Heart right ventricle (tissue), 16 donors: Measurements from ENCODE around the gene TUBA8. TPM values are rescaled to one million over a fixed set of nuclear protein-coding genes. Genes with fewer than 3 reads are reported as not detected.
"Not testable (repeated sequence)": the region's sequence is repeated elsewhere in the genome, so short reads cannot be mapped to it uniquely, and the experiment has no call there.

Source experiments
- ATAC-seq, 8 donors: fragments of 200-7000 bp; cut with Tn5 transposase; one replicate each; pipeline ENCODE4 v1.9.1; 2020; ENCODE audit warnings: mild to moderate bottlenecking in 8 of 8, moderate library complexity in 8 of 8, moderate number of reproducible peaks in 1 of 8
- DNase-seq, 2 donors: peaks; one replicate each; pipeline ENCODE4 v3.0.0-alpha.2; 2020
- H3K27ac ChIP-seq, 10 donors: fragments of 200-600 bp; sonication (generic) in 2 of 10; one replicate each; pipeline versions ENCODE4 v1.5.0 to v1.8.0; 2020 to 2022; ENCODE audit warnings: mild to moderate bottlenecking in 3 of 10
- H3K27me3 ChIP-seq, 7 donors: fragments of 200-600 bp; one replicate each; pipeline ENCODE4 v1.8.0; 2021 to 2022; ENCODE audit warnings: mild to moderate bottlenecking in 2 of 7
- H3K36me3 ChIP-seq, 9 donors: fragments of 200-600 bp; sonication (generic) in 1 of 9; one replicate each; pipeline versions ENCODE4 v1.5.0 to v1.8.0; 2020 to 2022; ENCODE audit warnings: mild to moderate bottlenecking in 2 of 9
- H3K4me1 ChIP-seq, 9 donors: fragments of 200-600 bp; sonication (generic) in 1 of 9; one replicate each; pipeline versions ENCODE4 v1.5.0 to v1.8.0; 2020 to 2022; ENCODE audit warnings: mild to moderate bottlenecking in 4 of 9
- H3K4me3 ChIP-seq, 10 donors: fragments of 200-600 bp; sonication (generic) in 2 of 10; one replicate each; pipeline versions ENCODE4 v1.5.0 to v1.8.0; 2020 to 2022; ENCODE audit warnings: mild to moderate bottlenecking in 7 of 10, moderate library complexity in 2 of 10
- H3K9me3 ChIP-seq, 11 donors: fragments of 200-600 bp in 10 of 11; sonication (generic) in 2 of 11; one replicate each; pipeline versions ENCODE4 v1.5.0 to v1.8.0; 2013 to 2022; ENCODE audit warnings: mild to moderate bottlenecking in 2 of 11, control low read depth in 1 of 11, moderate library complexity in 1 of 11
- WGBS, 2 donors: extraction: QIAGEN DNeasy Blood & Tissue Kit; methylation state at CpG; one replicate each; pipeline ENCODE4 v1.1.7; 2013; ENCODE audit warnings: inconsistent platforms in 1 of 2; 5-methylcytosine and 5-hydroxymethylcytosine counted together
- intact Hi-C, 10 donors: fragments of 100-400 bp; cut with DNase I; formaldehyde crosslinking; loops; one replicate each; pipeline versions ENCODE4 v1.11.1 to v1.14.2; 2022
- polyA plus RNA-seq, 2 donors: library from polyadenylated mRNA; stranded (reverse); fragments of 200-250 nt; gene quantifications; one replicate each; pipeline ENCODE4 v1.2.3, GENCODE V29; 2013
- total RNA-seq, 10 donors: library from RNA; stranded (reverse); fragmentation: NEBNext Ultra II Directional in 3 of 10; extraction: Animal tissue kit (Norgen Biotek cat#: 25700) in 3 of 10; gene quantifications; one replicate each; pipeline versions ENCODE4 v1.2.1 to v1.2.4, GENCODE V29; 2021 to 2023
- TF ChIP-seq, protein P1 (sequence below), 9 donors: fragments of 200-600 bp; sonication (generic) in 2 of 9; IDR thresholded peaks; one replicate each; pipeline versions ENCODE4 v1.5.0 to v1.8.0; 2021 to 2022; ENCODE audit warnings: antibody characterized with exemption in 9 of 9, mild to moderate bottlenecking in 5 of 9, moderate library complexity in 1 of 9
- donor health status: Arrhythmogenic right ventricular cardiomyopathy.
- donor health status: ischemic (EF 13 %, LVEDD 7.1; RV severe dilation, severe dysfunction).
- donor health status: healthy with polysubstance abuse.
- donor health status: DM: no; HTN: yes; CAD: no.
- donor health status: DM: no; HTN: no; CAD: no.
- donor health status: ischemic (EF 25% LVEDD 6.9; RV normal size, moderate dysfunction).
- donor health status: ischemic (EF 25% LVEDD 5.7; RV mildly dilated, moderate dysfunction).
- donor health status: healthy.
- donor health status: DM: yes; HTN: yes; CAD: no.
- donor health status: Ischemic cardiomyopathy.
- donor health status: ischemic (EF 35%, LVEDD 5.7; RV mildly dilated, moderate dysfunction).
- donor health status: nonischemic (EF 11% LVEDD 7.7; RV severe dilation, severe dysfunction).
- donor health status: DM: yes; HTN: yes; CAD: no.
- donor health status: PGD.
- donor health status: ischemic (EF 29% LVEDD 5.4; RV normal size, mild dysfunction).
- donor health status: nonischemic (EF 23%, LVEDD 6.1; RV moderate dilation, normal function).

TUBA8 gene
- total and polyA plus RNA-seq, 12 donors: 44.9 to 183 (median 109) TPM

DNA sequence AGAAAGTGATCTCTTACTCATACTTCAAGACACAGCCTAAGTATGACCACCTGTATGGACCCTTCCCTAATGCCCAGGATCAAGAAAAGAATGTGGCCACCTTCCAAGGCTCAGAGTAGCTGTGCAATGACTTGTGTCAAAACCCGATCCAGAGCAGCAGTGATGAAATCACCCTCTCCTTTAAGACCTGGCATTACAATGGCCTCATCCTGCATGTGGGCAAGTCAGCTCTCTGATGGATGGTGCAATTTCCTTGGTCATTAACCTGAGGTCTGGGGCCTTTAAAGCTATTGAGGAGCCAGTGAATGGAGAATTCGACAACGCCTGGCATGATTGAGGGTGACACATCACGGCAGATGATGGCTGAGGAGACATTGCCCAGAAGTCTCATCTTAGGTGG is 9.1 kb upstream of the TUBA8 start:
- DNase-seq (no peak), ATAC-seq (peak in 1 of 8 donors; percentile 18)
- Histone ChIP-seq H3K27me3 (no peaks in the 10 kb centered on the region), H3K9me3 (no peaks in the 10 kb centered on the region), H3K27ac (no peak overlapping the region), H3K4me1 (peaks cover 0 to 4% (median 0%) of the 10 kb centered on the region in 9 donors), H3K36me3 (peaks cover 0 to 9% (median 0%) of the 10 kb centered on the region in 9 donors), H3K4me3 (no peak overlapping the region)
- TF ChIP-seq, protein P1, sequence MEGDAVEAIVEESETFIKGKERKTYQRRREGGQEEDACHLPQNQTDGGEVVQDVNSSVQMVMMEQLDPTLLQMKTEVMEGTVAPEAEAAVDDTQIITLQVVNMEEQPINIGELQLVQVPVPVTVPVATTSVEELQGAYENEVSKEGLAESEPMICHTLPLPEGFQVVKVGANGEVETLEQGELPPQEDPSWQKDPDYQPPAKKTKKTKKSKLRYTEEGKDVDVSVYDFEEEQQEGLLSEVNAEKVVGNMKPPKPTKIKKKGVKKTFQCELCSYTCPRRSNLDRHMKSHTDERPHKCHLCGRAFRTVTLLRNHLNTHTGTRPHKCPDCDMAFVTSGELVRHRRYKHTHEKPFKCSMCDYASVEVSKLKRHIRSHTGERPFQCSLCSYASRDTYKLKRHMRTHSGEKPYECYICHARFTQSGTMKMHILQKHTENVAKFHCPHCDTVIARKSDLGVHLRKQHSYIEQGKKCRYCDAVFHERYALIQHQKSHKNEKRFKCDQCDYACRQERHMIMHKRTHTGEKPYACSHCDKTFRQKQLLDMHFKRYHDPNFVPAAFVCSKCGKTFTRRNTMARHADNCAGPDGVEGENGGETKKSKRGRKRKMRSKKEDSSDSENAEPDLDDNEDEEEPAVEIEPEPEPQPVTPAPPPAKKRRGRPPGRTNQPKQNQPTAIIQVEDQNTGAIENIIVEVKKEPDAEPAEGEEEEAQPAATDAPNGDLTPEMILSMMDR (IDR thresholded peaks at IDR 0.05): no peak
- intact Hi-C loops: no loop called here
- 90 to 94% methylated on average over 4 of the region's 4 CpGs for WGBS, 2 donors

DNA sequence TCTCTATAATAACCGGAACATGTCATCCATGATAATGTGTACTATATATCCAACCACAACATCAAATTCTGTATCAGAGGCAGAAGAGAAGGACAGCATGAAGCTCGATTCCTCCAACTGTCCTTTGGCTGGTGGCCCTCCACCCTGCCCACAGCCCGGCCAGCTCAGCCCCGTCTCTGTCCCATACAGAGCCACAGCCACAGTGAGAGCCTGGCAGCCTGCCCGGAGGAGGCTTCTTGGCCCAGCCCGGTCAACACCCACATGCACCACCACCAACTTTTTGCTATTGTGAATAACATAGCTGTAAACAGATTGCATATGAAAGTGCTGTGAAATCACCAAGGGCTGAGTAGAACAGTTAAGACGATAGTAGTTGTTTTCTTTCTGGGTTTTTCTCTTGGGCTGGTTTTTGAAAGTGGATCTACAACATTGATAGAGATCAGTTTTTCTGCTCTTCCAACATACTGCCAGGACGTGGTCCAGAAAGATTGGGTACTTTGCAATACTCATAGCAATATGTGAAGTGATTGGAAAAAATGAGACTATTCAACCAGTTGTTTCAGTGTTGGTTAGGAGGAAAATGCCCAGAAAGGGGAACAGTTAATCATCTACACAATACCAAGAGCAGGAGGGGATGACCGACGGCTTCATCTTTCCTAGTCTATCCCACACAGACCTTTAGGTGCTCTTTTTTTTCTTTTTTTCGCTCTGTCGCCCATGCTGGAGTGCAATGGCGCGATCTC is 6.9 kb upstream of the TUBA8 start:
- H3K9me3 ChIP-seq: no peaks in the 10 kb centered on the region
- no peak overlapping the region for H3K4me3 ChIP-seq
- H3K27me3 ChIP-seq: peaks cover 0 to 7% (median 0%) of the 10 kb centered on the region in 7 donors
- no peak for DNase-seq
- H3K36me3 ChIP-seq: peaks cover 0 to 9% (median 0%) of the 10 kb centered on the region in 9 donors
- peak in 2 of 8 donors; percentile 44 to 71 for ATAC-seq
- H3K4me1 ChIP-seq: peaks cover 0 to 4% (median 0%) of the 10 kb centered on the region in 9 donors
- WGBS, 2 donors: 86 to 91% methylated on average over 14 of the region's 14 CpGs
- TF ChIP-seq, protein P1 (IDR thresholded peaks at IDR 0.05): no peak
- intact Hi-C loops: no loop called here
- no peak overlapping the region for H3K27ac ChIP-seq

DNA sequence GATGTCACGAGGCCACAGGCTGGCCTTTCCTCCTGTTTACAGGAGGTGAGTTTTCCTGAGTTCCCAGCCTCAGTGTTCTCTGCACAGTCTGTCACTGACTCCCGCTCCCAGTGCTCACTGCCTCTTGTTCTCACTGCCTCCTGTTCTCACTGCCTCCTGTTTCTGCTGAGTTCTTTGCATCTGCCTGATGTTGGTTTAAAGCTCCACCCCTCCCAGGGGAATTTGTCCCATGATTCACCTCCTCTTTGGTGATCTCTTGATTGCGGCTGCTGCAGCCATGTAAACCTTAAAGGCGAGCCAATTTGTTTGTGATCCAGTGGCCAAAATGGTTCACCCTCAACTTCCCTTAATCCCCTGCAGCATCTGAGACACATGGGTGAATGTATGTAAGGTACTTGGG is 6.0 kb upstream of the TUBA8 start:
- TF ChIP-seq, protein P1 (IDR thresholded peaks at IDR 0.05): no peak
- intact Hi-C loops: no loop called here
- Histone ChIP-seq H3K27ac (no peak overlapping the region), H3K4me1 (peaks cover 0 to 4% (median 0%) of the 10 kb centered on the region in 9 donors), H3K4me3 (no peak overlapping the region), H3K36me3 (peaks cover 0 to 9% (median 0%) of the 10 kb centered on the region in 9 donors), H3K9me3 (no peaks in the 10 kb centered on the region), H3K27me3 (peaks cover 0 to 15% (median 0%) of the 10 kb centered on the region in 7 donors)
- DNase-seq (no peak), ATAC-seq (no peak)
- WGBS, 2 donors: 89 to 93% methylated on average over 4 of the region's 4 CpGs

DNA sequence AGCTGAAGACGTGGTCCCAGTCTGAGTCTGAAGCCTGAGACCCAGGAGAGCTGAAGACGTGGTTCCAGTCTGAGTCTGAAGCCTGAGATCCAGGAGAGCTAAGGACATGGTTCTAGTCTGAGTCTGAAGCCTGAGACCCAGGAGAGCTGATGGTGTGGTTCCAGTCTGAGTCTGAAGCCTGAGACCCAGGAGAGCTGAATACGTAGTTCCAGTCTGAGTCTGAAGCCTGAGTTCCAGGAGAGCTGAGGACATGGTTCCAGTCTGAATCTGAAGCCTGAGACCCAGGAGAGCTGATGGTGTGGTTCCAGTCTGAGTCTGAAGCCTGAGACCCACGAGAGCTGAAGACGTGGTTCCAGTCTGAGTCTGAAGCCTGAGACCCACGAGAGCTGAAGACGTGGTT is 4.6 kb upstream of the TUBA8 start:
- H3K36me3 ChIP-seq, H3K4me3 ChIP-seq, H3K9me3 ChIP-seq, ATAC-seq, intact Hi-C loops, DNase-seq, H3K27ac ChIP-seq: not testable (repeated sequence)
- Histone ChIP-seq H3K4me1 (peaks cover 4 to 16% (median 14%) of the 10 kb centered on the region in 9 donors), H3K27me3 (peaks cover 0 to 29% (median 5%) of the 10 kb centered on the region in 7 donors)
- WGBS, 2 donors: 92% methylated on average over 6 of the region's 7 CpGs

DNA sequence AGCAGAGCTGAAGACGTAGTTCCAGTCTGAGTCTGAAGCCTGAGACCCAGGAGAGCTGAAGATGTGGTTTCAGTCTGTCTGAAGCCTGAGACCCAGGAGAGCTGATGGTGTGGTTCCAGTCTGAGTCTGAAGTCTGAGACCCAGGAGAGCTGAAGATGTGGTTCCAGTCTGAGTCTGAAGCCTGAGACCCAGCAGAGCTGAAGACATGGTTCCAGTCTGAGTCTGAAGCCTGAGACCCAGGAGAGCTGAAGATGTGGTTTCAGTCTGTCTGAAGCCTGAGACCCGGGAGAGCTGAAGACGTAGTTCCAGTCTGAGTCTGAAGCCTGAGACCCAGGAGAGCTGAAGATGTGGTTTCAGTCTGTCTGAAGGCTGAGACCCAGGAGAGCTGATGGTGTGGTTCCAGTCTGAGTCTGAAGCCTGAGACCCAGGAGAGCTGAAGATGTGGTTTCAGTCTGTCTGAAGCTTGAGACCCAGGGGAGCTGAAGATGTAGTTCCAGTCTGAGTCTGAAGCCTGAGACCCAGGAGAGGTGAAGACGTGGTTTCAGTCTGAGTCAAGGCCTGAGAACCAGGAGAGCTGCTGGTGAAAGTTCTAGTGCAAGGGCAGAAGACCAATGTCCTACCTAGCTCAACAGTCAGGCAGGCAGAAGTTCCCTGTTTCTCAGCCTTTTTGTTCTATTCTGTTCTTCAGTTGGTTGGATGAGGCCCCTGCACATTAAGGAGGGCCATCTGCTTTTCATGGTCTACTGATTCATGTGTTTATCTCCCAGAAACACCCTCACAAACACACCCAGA is 3.9 kb upstream of the TUBA8 start:
- H3K27ac ChIP-seq, H3K9me3 ChIP-seq, intact Hi-C loops, H3K4me3 ChIP-seq, DNase-seq, ATAC-seq, H3K36me3 ChIP-seq: not testable (repeated sequence)
- H3K4me1 ChIP-seq: peaks cover 4 to 24% (median 18%) of the 10 kb centered on the region in 9 donors
- peaks cover 0 to 37% (median 5%) of the 10 kb centered on the region in 7 donors for H3K27me3 ChIP-seq
- 72 to 95% methylated on average over 4 of the region's 4 CpGs for WGBS, 2 donors
